Type B pancreatic cell (in vitro differentiated cells): ENCODE results near the gene ORM1. TPM values are rescaled to one million over a fixed set of nuclear protein-coding genes. Genes with fewer than 3 reads are reported as not detected.

Experiments
- DNase-seq: peaks from one replicate; pipeline ENCODE4 v3.0.0; 2021; ENCODE audit warnings: mixed read lengths; ENCODE audit not compliant: unreplicated experiment; ENCODE audit errors: extremely low spot score
- H3K27ac Mint-ChIP-seq: 2 replicates; pipeline ENCODE4 v1.8.0; 2021; ENCODE audit warnings: mild to moderate bottlenecking, mixed read lengths
- H3K27me3 Mint-ChIP-seq: 2 replicates; pipeline ENCODE4 v1.8.0; 2021; ENCODE audit warnings: mixed read lengths
- H3K36me3 Mint-ChIP-seq: 2 replicates; pipeline ENCODE4 v1.8.0; 2021; ENCODE audit warnings: mixed read lengths
- H3K4me1 Mint-ChIP-seq: one replicate; pipeline ENCODE4 v1.8.0; 2021; ENCODE audit warnings: mixed read lengths; ENCODE audit not compliant: unreplicated experiment
- H3K4me3 Mint-ChIP-seq: 2 replicates; pipeline ENCODE4 v1.8.0; 2021; ENCODE audit warnings: mild to moderate bottlenecking, mixed read lengths
- H3K9me3 Mint-ChIP-seq: 2 replicates; pipeline ENCODE4 v1.8.0; 2021; ENCODE audit warnings: mixed read lengths
- CTCF ChIP-seq: fragments of 200-600 bp; sonication (generic); conservative IDR thresholded peaks from 2 replicates; pipeline ENCODE4 v1.5.0; 2021; ENCODE audit warnings: antibody characterized with exemption, mild to moderate bottlenecking
- total RNA-seq: library from RNA; stranded (reverse); gene quantifications from 2 replicates; pipeline ENCODE4 v1.2.1, GENCODE V29; 2021; ENCODE audit warnings: low replicate concordance

ORM1 gene
- total RNA-seq, 1 donor from 2014 or later: 0.65 TPM

DNA sequence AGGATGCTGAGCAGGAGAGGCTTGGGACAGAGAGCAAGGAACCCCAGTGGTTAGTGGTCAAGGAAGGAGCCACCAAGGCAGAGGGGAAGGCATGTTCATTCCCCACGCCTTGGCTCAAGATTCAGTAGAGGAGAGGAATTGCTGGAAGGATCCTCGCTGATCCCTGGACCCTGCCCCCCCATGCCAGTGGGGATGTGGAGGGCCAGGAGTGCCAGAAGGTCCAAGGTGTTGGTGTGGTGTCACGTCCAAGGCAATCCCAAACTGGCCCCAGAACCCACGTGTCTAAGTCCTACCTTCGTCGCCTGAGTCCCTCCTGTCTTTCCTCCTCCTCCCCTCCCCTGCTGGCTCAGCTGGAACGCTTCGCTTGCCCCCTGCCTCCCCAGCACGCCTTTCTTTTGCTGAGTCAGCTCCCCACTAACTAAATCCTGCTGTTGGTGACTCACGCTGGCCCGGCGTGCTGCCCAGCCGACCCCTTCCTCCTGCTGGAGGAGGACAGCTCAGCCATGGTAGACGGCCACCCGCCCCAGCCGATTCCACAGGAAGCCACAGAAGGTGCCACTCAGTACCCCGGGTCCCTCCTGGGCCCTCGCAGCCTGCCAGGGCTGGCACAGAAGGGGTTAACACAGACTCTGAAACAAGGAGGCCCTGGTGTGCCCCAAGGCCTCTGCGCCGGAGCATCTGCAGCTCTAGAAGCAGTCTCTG, 37.6 kb upstream of the ORM1 start:
- peak overlapping the region; percentile 51 for H3K4me3 Mint-ChIP-seq
- H3K9me3 Mint-ChIP-seq: no peaks in the 10 kb centered on the region
- peak; percentile 69 for DNase-seq
- no peaks in the 10 kb centered on the region for H3K27me3 Mint-ChIP-seq
- peaks cover 7% of the 10 kb centered on the region for H3K36me3 Mint-ChIP-seq
- H3K4me1 Mint-ChIP-seq: peaks cover 37% of the 10 kb centered on the region
- H3K27ac Mint-ChIP-seq: no peak overlapping the region
- no peak for TF ChIP-seq CTCF

DNA sequence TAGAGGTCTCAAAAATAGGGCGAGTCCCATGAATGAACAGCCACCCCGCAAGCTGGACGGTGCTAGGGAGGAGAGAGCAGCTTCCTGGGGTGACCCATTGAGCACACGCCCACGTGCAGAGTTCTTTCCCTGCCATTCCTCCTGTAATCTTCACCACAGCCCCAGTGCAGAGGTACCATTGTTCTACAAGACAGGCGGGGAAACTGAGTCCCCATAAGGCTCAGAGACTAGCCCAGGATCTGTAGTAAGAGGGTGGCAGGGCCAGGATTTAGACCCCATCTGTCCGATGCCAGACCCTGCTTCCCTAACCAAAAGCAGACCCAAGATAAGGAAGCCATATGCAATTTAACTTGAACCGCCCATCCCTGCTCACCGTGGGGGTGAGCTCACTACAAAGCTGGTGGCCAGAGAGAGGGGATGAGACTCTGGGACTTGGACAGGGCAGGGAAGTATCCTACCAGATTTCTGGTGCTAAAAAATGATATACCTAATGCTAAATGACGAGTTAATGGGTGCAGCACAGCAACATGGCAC, 36.7 kb upstream of the ORM1 start:
- Mint-ChIP-seq H3K36me3 (peaks cover 7% of the 10 kb centered on the region), H3K9me3 (no peaks in the 10 kb centered on the region), H3K27ac (no peak overlapping the region), H3K27me3 (no peaks in the 10 kb centered on the region), H3K4me3 (no peak overlapping the region), H3K4me1 (peaks cover 40% of the 10 kb centered on the region)
- no peak for TF ChIP-seq CTCF
- peak; percentile 34 for DNase-seq

- H3K4me1 Mint-ChIP-seq: peaks cover 33% of the 10 kb centered on the region
- H3K36me3 Mint-ChIP-seq: peaks cover 8% of the 10 kb centered on the region
Measured at GRCh38 chr9:114287001-114287762, 35.7 kb upstream of the ORM1 start.

GRCh38 chr9:114287763-114288192, 35.1 kb upstream of the ORM1 start:
- peaks cover 30% of the 10 kb centered on the region for H3K4me1 Mint-ChIP-seq
- no peak overlapping the region for H3K4me3 Mint-ChIP-seq
- H3K36me3 Mint-ChIP-seq: peaks cover 12% of the 10 kb centered on the region
- H3K9me3 Mint-ChIP-seq: no peaks in the 10 kb centered on the region
- TF ChIP-seq CTCF: no peak
- DNase-seq: peak; percentile 62
- H3K27ac Mint-ChIP-seq: no peak overlapping the region
- no peaks in the 10 kb centered on the region for H3K27me3 Mint-ChIP-seq

More at GRCh38 chr9:114287001-114287762, 35.7 kb upstream of the ORM1 start:
- no peak overlapping the region for H3K4me3 Mint-ChIP-seq
- peak; percentile 66 for DNase-seq
- no peaks in the 10 kb centered on the region for H3K27me3 Mint-ChIP-seq
- no peaks in the 10 kb centered on the region for H3K9me3 Mint-ChIP-seq
- TF ChIP-seq CTCF: no peak
- H3K27ac Mint-ChIP-seq: no peak overlapping the region

DNA sequence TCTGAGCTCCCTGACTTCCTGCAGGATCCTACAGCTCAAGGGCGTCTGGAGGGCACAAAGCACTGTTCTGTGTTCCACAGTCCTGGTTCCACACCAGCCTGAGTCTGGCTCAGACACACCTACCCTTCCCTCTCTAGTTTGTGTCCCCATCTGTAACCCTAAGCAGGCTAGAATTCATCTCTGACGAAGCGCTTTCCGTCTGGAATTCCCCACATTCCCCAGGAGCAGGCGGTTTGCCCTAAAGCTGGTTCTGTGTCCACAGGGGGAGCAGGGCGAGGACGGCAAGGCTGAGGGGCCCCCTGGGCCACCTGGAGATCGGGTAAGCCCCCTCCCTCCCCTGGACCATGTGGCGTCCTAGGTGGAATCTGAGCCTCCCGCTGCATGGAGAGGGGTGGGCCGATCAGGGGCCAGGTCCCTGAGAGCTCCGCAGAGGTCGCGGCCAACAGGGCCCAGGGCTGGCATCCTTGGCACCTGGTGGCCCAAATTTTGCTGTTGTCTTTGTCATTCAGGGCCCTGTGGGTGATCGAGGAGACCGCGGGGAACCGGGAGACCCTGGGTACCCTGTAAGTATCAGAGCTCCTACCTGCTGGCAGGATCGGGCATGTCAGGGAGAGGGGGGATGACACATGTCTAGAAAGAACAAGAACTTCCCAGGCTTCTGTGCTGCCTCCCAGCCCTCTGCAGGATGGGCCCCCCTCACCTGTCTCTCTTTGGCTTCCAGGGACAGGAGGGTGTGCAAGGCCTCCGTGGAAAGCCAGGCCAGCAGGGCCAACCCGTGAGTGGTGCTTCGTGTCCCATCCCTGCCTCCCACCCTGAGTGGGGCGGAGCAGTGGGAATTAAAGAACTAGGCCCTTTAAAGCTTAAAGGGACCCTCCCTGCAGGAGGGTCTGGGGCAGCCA, 34.5 kb upstream of the ORM1 start:
- Mint-ChIP-seq H3K27me3 (no peaks in the 10 kb centered on the region), H3K4me3 (peak overlapping the region; percentile 65), H3K4me1 (peaks cover 25% of the 10 kb centered on the region), H3K27ac (no peak overlapping the region), H3K36me3 (peaks cover 19% of the 10 kb centered on the region), H3K9me3 (no peaks in the 10 kb centered on the region)
- DNase-seq: peak; percentile 69
- TF ChIP-seq CTCF: peak; percentile 13
